Activated naive CD4-positive, alpha-beta T cell treated with anti-CD3 and anti-CD28 coated beads for 36 hours (primary cell): ENCODE measurements around the gene P2RX1. TPM values are rescaled to one million over a fixed set of nuclear protein-coding genes. Genes with fewer than 3 reads are reported as not detected.
"Not testable (repeated sequence)": the region's sequence is repeated elsewhere in the genome, so short reads cannot be mapped to it uniquely, and the experiment has no call there.

Experiments used
- CTCF ChIA-PET: fragments of 350-600 bp; sonication (Branson Sonifier 250); formaldehyde crosslinking; loops from one replicate; lab custom pipeline; 2021; ENCODE audit warnings: antibody characterized with exemption; lab: Charles Lee
- DNase-seq: peaks from one replicate; pipeline ENCODE4 v3.0.0-alpha.2; 2020
- H3K27ac Mint-ChIP-seq: one replicate; pipeline ENCODE4 v1.8.0; 2021; ENCODE audit warnings: mild to moderate bottlenecking, mixed read lengths
- H3K27me3 Mint-ChIP-seq: one replicate; pipeline ENCODE4 v1.8.0; 2021; ENCODE audit warnings: low read depth, mixed read lengths
- H3K36me3 Mint-ChIP-seq: one replicate; pipeline ENCODE4 v1.8.0; 2021; ENCODE audit warnings: low read depth, mixed read lengths
- H3K4me1 Mint-ChIP-seq: one replicate; pipeline ENCODE4 v1.8.0; 2021; ENCODE audit warnings: low read depth, mixed read lengths
- H3K4me3 Mint-ChIP-seq: one replicate; pipeline ENCODE4 v1.8.0; 2021; ENCODE audit warnings: mild to moderate bottlenecking, moderate library complexity, mixed read lengths
- H3K9me3 Mint-ChIP-seq: one replicate; pipeline ENCODE4 v1.8.0; 2021; ENCODE audit warnings: mixed read lengths
- intact Hi-C: fragments of 100-400 bp; cut with micrococcal nuclease; formaldehyde crosslinking; loops from one replicate; pipeline ENCODE4 v1.15.1; 2023
- total RNA-seq, 2 experiments: library from RNA; stranded (reverse); gene quantifications; one replicate each; pipeline ENCODE4 v1.2.3, GENCODE V29; 2021

P2RX1 gene
- total RNA-seq, 2 experiments from 2014 or later, result 0.10 to 0.17 TPM

- Mint-ChIP-seq H3K27ac (no peak overlapping the region), H3K4me3 (no peak overlapping the region), H3K36me3 (peaks cover 10% of the 10 kb centered on the region), H3K4me1 (no peaks in the 10 kb centered on the region), H3K9me3 (no peaks in the 10 kb centered on the region), H3K27me3 (no peaks in the 10 kb centered on the region)
- CTCF ChIA-PET, result interaction anchor here (1.9 kb wide), 1 partner anchor 11 kb away, joined by 8 read pairs; the partner anchor contains the start of gene NCBP3
- intact Hi-C loops, result no loop called here
- no peak for DNase-seq
These were observed 58.8 kb downstream of the P2RX1 start for GRCh38 chr17:3857261-3858105.

GRCh38 chr17:3854204-3854603 is 62.1 kb downstream of the P2RX1 start:
- H3K4me1 Mint-ChIP-seq, intact Hi-C loops, H3K27me3 Mint-ChIP-seq, CTCF ChIA-PET, H3K9me3 Mint-ChIP-seq, DNase-seq, H3K36me3 Mint-ChIP-seq, H3K4me3 Mint-ChIP-seq, H3K27ac Mint-ChIP-seq: not testable (repeated sequence)

GRCh38 chr17:3852561-3852960 is 63.7 kb downstream of the P2RX1 start:
- CTCF ChIA-PET, result no interaction called here
- intact Hi-C loops, result no loop called here
- Mint-ChIP-seq H3K36me3 (no peaks in the 10 kb centered on the region), H3K27me3 (no peaks in the 10 kb centered on the region), H3K9me3 (no peaks in the 10 kb centered on the region), H3K4me1 (no peaks in the 10 kb centered on the region), H3K4me3 (no peak overlapping the region), H3K27ac (no peak overlapping the region)
- DNase-seq, result no peak

- no peak overlapping the region for H3K27ac Mint-ChIP-seq
- CTCF ChIA-PET, result no interaction called here
- H3K36me3 Mint-ChIP-seq, result no peaks in the 10 kb centered on the region
- no peaks in the 10 kb centered on the region for H3K27me3 Mint-ChIP-seq
- no peaks in the 10 kb centered on the region for H3K9me3 Mint-ChIP-seq
- H3K4me1 Mint-ChIP-seq, result no peaks in the 10 kb centered on the region
- intact Hi-C loops, result no loop called here
- DNase-seq, result no peak
- H3K4me3 Mint-ChIP-seq, result no peak overlapping the region
These were observed 64.7 kb downstream of the P2RX1 start for GRCh38 chr17:3851461-3852100.

GRCh38 chr17:3848229-3848835 is 67.9 kb downstream of the P2RX1 start:
- Mint-ChIP-seq H3K4me3 (no peak overlapping the region), H3K36me3 (peaks cover 5% of the 10 kb centered on the region), H3K27me3 (no peaks in the 10 kb centered on the region), H3K4me1 (peaks cover 20% of the 10 kb centered on the region), H3K27ac (no peak overlapping the region), H3K9me3 (no peaks in the 10 kb centered on the region)
- CTCF ChIA-PET, result no interaction called here
- intact Hi-C loops, result loop anchor here (5.0 kb wide), 2 partner anchors 166 to 801 kb away; no protein-coding TSS in a partner anchor
- no peak for DNase-seq

GRCh38 chr17:3847165-3847670 is 69.0 kb downstream of the P2RX1 start:
- Mint-ChIP-seq H3K9me3 (no peaks in the 10 kb centered on the region), H3K36me3 (peaks cover 5% of the 10 kb centered on the region), H3K4me3 (no peak overlapping the region), H3K4me1 (peaks cover 22% of the 10 kb centered on the region), H3K27me3 (no peaks in the 10 kb centered on the region), H3K27ac (no peak overlapping the region)
- CTCF ChIA-PET, result interaction anchor here (0.8 to 5.5 kb wide), 8 partner anchors 16 to 228 kb away, joined by 3 to 83 read pairs (median 8); no protein-coding TSS in a partner anchor
- intact Hi-C loops, result loop anchor here (2.0 to 5.0 kb wide), 3 partner anchors 118 to 800 kb away; partner anchors contain the start of gene ATP2A3
- no peak for DNase-seq

Other genes with a start within 250 kb of the P2RX1 start
- 10 to 100 TPM; 17.7 to 19.3 TPM for gene TAX1BP3, start 247.9 kb downstream of the P2RX1 start, total RNA-seq
- gene EMC6, start 247.7 kb downstream of the P2RX1 start, total RNA-seq, result 10 to 100 TPM; 41.8 to 44.0 TPM
- gene P2RX5, start 220.3 kb downstream of the P2RX1 start, total RNA-seq, result 10 to 100 TPM; 45.2 to 47.4 TPM
- 10 to 100 TPM; 20.5 to 21.8 TPM for gene HASPIN, start 192.6 kb downstream of the P2RX1 start, total RNA-seq
- 10 to 100 TPM; 31.7 to 32.4 TPM for gene ITGAE, start 115.3 kb downstream of the P2RX1 start, total RNA-seq
- 10 to 100 TPM; 33.9 to 40.4 TPM for gene NCBP3, start 70.2 kb downstream of the P2RX1 start, total RNA-seq
- gene CAMKK1, start 23.4 kb downstream of the P2RX1 start, total RNA-seq, result 1 to 10 TPM; 2.4 to 2.7 TPM
- 10 to 100 TPM; 75.5 to 76.4 TPM for gene ATP2A3, start 48.0 kb upstream of the P2RX1 start, total RNA-seq
- gene ZZEF1, start 226.6 kb upstream of the P2RX1 start, total RNA-seq, result 10 to 100 TPM; 35.4 to 37.2 TPM
- 1 to 10 TPM; 7.2 to 8.1 TPM for gene CYB5D2, start 226.7 kb upstream of the P2RX1 start, total RNA-seq